ENCODE measurements around the gene ZNF709. TPM values are rescaled to one million over a fixed set of nuclear protein-coding genes. Genes with fewer than 3 reads are reported as not detected.

Gene ZNF709
- total RNA-seq, result 0.81 and 1.6 TPM in 2 replicates

GRCh38 chr19:12484371-12485051 lies at the start of gene ZNF709:
Gene ZNF709 (minus strand): TSS chr19:12484816. CDS start chr19:12484657, 159 bp downstream.

GRCh38 chr19:12440541-12441316 lies 43.9 kb downstream of the ZNF709 start, which contains the start of gene ZNF443:
Gene ZNF443 (minus strand): TSS chr19:12441021. CDS start chr19:12440914, 107 bp downstream.

Other genes with a start within 250 kb of the ZNF709 start
- gene ZNF44, start 189.9 kb downstream of the ZNF709 start, total RNA-seq, result 1.1 and 3.8 TPM in 2 replicates
- 0.63 and 0.65 TPM in 2 replicates for gene ZNF563, start 151.2 kb downstream of the ZNF709 start, total RNA-seq
- gene ZNF442, start 119.1 kb downstream of the ZNF709 start, total RNA-seq, result 0.16 and 0.25 TPM in 2 replicates
- 1.9 and 2.3 TPM in 2 replicates for gene ZNF799, start 83.5 kb downstream of the ZNF709 start, total RNA-seq
- gene ZNF443, start 43.8 kb downstream of the ZNF709 start, total RNA-seq, result 1.9 and 2.0 TPM in 2 replicates
- gene ZNF564, start 66.7 kb upstream of the ZNF709 start, total RNA-seq, result 2.3 and 2.9 TPM in 2 replicates
- gene ZNF490, start 126.0 kb upstream of the ZNF709 start, total RNA-seq, result 2.4 and 4.2 TPM in 2 replicates
- 6.0 and 8.1 TPM in 2 replicates for gene ZNF791, start 126.1 kb upstream of the ZNF709 start, total RNA-seq
- 44.3 and 78.7 TPM in 2 replicates for gene MAN2B1, start 181.9 kb upstream of the ZNF709 start, total RNA-seq
- 8.5 and 10.4 TPM in 2 replicates for gene WDR83, start 182.0 kb upstream of the ZNF709 start, total RNA-seq
- 65.2 and 76.4 TPM in 2 replicates for gene DHPS, start 197.1 kb upstream of the ZNF709 start, total RNA-seq
- not detected in 2 replicates for gene GNG14, start 203.2 kb upstream of the ZNF709 start, total RNA-seq
- 25.1 and 30.7 TPM in 2 replicates for gene FBXW9, start 211.8 kb upstream of the ZNF709 start, total RNA-seq
- gene TNPO2, start 239.1 kb upstream of the ZNF709 start, total RNA-seq, result 44.5 and 46.6 TPM in 2 replicates
- 221 and 294 TPM in 2 replicates for gene TRIR, start 249.9 kb upstream of the ZNF709 start, total RNA-seq

Measured in mesangial cell (primary cell).